ENCODE measurements around the gene ABCC8.

DNA sequence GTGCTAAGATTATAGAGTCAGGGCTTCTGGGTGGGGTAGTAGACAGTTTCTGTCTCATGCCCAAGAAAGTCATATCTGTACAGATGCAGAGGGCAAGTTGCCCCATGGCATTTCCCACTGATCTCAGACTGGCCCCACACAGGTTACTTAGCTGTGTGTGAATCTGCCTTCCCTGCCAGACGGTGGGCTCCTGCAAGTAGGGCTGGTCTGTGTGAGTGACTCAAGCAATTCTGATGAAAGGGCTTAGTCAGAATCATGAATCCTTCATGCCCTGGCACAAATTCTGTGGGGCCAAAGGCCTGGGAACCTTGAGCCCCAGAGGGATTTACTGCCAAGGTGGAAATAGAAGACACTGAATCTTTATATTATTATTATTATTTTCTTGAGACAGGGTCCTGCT lies 37.2 kb upstream of the ABCC8 start:
- no peak for TF ChIP-seq CBX3 (IDR thresholded peaks at IDR 0.05; ENCODE audit: borderline replicate concordance, low read depth)
- TF ChIP-seq, protein P1, sequence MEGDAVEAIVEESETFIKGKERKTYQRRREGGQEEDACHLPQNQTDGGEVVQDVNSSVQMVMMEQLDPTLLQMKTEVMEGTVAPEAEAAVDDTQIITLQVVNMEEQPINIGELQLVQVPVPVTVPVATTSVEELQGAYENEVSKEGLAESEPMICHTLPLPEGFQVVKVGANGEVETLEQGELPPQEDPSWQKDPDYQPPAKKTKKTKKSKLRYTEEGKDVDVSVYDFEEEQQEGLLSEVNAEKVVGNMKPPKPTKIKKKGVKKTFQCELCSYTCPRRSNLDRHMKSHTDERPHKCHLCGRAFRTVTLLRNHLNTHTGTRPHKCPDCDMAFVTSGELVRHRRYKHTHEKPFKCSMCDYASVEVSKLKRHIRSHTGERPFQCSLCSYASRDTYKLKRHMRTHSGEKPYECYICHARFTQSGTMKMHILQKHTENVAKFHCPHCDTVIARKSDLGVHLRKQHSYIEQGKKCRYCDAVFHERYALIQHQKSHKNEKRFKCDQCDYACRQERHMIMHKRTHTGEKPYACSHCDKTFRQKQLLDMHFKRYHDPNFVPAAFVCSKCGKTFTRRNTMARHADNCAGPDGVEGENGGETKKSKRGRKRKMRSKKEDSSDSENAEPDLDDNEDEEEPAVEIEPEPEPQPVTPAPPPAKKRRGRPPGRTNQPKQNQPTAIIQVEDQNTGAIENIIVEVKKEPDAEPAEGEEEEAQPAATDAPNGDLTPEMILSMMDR (IDR thresholded peaks at IDR 0.05 in 2 of 3, conservative IDR thresholded peaks at IDR 0.05 in 1 of 3; ENCODE audit: control insufficient read depth in 2 of 3, extremely low read depth in 1 of 3, insufficient read depth in 1 of 3, low read depth in 3 of 3, low read length in 3 of 3) = no peak
- TF ChIP-seq KAT2A (conservative IDR thresholded peaks at IDR 0.05; ENCODE audit: control insufficient read depth, low read depth, low read length) = no peak
